A673 (cell line): ENCODE measurements around the gene FBXO11.

Experiments
- CTCF ChIP-seq: fragments of 300-800, 200-600 bp; sonication (generic); conservative IDR thresholded peaks from 2 replicates; pipeline ENCODE4 v1.5.1; 2017; ENCODE audit warnings: low read depth, mild to moderate bottlenecking, antibody characterized with exemption, low read length, moderate library complexity, mixed read lengths
- EZH2 ChIP-seq: fragments of 200-600 bp; sonication (generic); IDR thresholded peaks from 2 replicates; pipeline ENCODE4 v1.6.1; 2017; ENCODE audit warnings: borderline replicate concordance, low read depth, mild to moderate bottlenecking, mixed read lengths, antibody characterized with exemption, low read length; ENCODE audit not compliant: poor library complexity, severe bottlenecking

GRCh38 chr2:47818777-47819176, 87.5 kb downstream of the FBXO11 start:
- no peak for TF ChIP-seq CTCF
- TF ChIP-seq EZH2, result no peak
